Gastroesophageal sphincter (tissue), 4 donors: Measurements from ENCODE around the gene MVB12B. TPM values are rescaled to one million over a fixed set of nuclear protein-coding genes. Genes with fewer than 3 reads are reported as not detected.
A peak's percentile ranks its signal among the peaks of the same experiment; 100 is the strongest.

ENCODE experiments used
- ATAC-seq: fragments of 150-250 bp; one replicate; pipeline ENCODE4 v1.9.1; 2016; ENCODE audit warnings: mild to moderate bottlenecking, moderate library complexity
- H3K27ac ChIP-seq, 4 donors: fragments of 200-600 bp; sonication (generic) in 3 of 4; 1 replicate in 3 of 4; 2 replicates in 1 of 4; pipeline ENCODE4 v1.5.1; 2016 to 2019
- H3K27me3 ChIP-seq: fragments of 200-600 bp; sonication (generic); one replicate; pipeline ENCODE4 v1.5.1; 2019
- H3K36me3 ChIP-seq, 2 donors: fragments of 200-600 bp; sonication (generic); one replicate each; pipeline ENCODE4 v1.5.1; 2019; ENCODE audit warnings: control low read depth in 1 of 2
- H3K4me1 ChIP-seq, 3 donors: fragments of 200-600 bp; sonication (generic); 1 replicate in 2 of 3; 2 replicates in 1 of 3; pipeline ENCODE4 v1.5.1; 2016 to 2019; ENCODE audit warnings: control low read depth in 2 of 3
- H3K4me3 ChIP-seq, 2 donors: fragments of 200-600 bp; sonication (generic); one replicate each; pipeline ENCODE4 v1.5.1; 2019; ENCODE audit warnings: mild to moderate bottlenecking in 1 of 2, moderate library complexity in 1 of 2
- H3K9me3 ChIP-seq, 3 donors: fragments of 200-600 bp; sonication (generic); one replicate each; pipeline ENCODE4 v1.5.1; 2017 to 2019; ENCODE audit warnings: control low read depth in 2 of 3
- CTCF ChIP-seq, 4 experiments: fragments of 200-600 bp in 2 of 4; fragments of 450-650 bp in 2 of 4; sonication (generic) in 1 of 4; IDR thresholded peaks; one replicate each; pipeline ENCODE4 v1.5.1; 2017 to 2019; ENCODE audit warnings: antibody characterized with exemption in 4 of 4, mild to moderate bottlenecking in 2 of 4, moderate library complexity in 2 of 4
- EP300 ChIP-seq: sonication (generic); formaldehyde crosslinking; IDR thresholded peaks from one replicate; pipeline ENCODE4 v1.6.1; 2017; ENCODE audit warnings: antibody characterized with exemption, mild to moderate bottlenecking
- POLR2A ChIP-seq, 2 donors: fragments of 450-650 bp; IDR thresholded peaks; one replicate each; pipeline ENCODE4 v1.6.1; 2017; ENCODE audit warnings: antibody characterized with exemption in 2 of 2, mild to moderate bottlenecking in 2 of 2, moderate library complexity in 1 of 2
- POLR2AphosphoS5 ChIP-seq: sonication (generic); formaldehyde crosslinking; IDR thresholded peaks from one replicate; pipeline ENCODE4 v1.6.1; 2017; ENCODE audit warnings: antibody characterized with exemption
- WGBS, 2 donors: methylation state at CpG; one replicate each; pipeline ENCODE4 v1.1.5; 2018; ENCODE audit warnings: low coverage in 1 of 2; 5-methylcytosine and 5-hydroxymethylcytosine counted together
- total RNA-seq, 4 donors: library from RNA; depleted of rRNA; stranded (reverse); fragments of >200 nt; gene quantifications; one replicate each; pipeline ENCODE4 v1.1.0, GENCODE V29; 2016

The MVB12B gene
- total RNA-seq, 4 donors from 2014 or later = 12.0 to 25.2 (median 15.9) TPM

GRCh38 chr9:126499911-126500599, 173.4 kb downstream of the MVB12B start:
- Histone ChIP-seq H3K4me1 (peaks cover 0 to 33% (median 11%) of the 10 kb centered on the region in 3 donors), H3K27me3 (no peaks in the 10 kb centered on the region), H3K9me3 (no peaks in the 10 kb centered on the region), H3K4me3 (peak overlapping the region; percentile 28 to 52), H3K27ac (peak overlapping the region in 2 of 4 donors; percentile 61 to 65), H3K36me3 (peaks cover 0 to 26% of the 10 kb centered on the region in 2 donors)
- TF ChIP-seq CTCF (IDR thresholded peaks at IDR 0.05) (no peak), POLR2AphosphoS5 (no peak), POLR2A (IDR thresholded peaks at IDR 0.05) (no peak), EP300 (no peak)
- WGBS, 2 donors = 0% methylated on average over 1 of the region's 20 CpGs; no CpG with 5 or more reads in 1 of the 2 donors
- peak; percentile 1 for ATAC-seq

GRCh38 chr9:126500600-126501382, 174.2 kb downstream of the MVB12B start:
- Histone ChIP-seq H3K27ac (no peak overlapping the region), H3K9me3 (no peaks in the 10 kb centered on the region), H3K36me3 (peaks cover 0 to 33% of the 10 kb centered on the region in 2 donors), H3K4me3 (no peak overlapping the region), H3K27me3 (no peaks in the 10 kb centered on the region), H3K4me1 (peaks cover 0 to 33% (median 11%) of the 10 kb centered on the region in 3 donors)
- TF ChIP-seq POLR2AphosphoS5 = peak; percentile 18
- no peak for TF ChIP-seq EP300
- no peak for TF ChIP-seq POLR2A (IDR thresholded peaks at IDR 0.05)
- peak in 3 of 4 experiments; percentile 89 to 99 (median 94) for TF ChIP-seq CTCF (IDR thresholded peaks at IDR 0.05)
- ATAC-seq = peak; percentile 70
- 37 to 53% methylated on average over 4 to 9 of the region's 37 CpGs for WGBS, 2 donors

GRCh38 chr9:126501383-126502331, 175.0 kb downstream of the MVB12B start:
- Histone ChIP-seq H3K27me3 (no peaks in the 10 kb centered on the region), H3K9me3 (no peaks in the 10 kb centered on the region), H3K36me3 (peaks cover 0 to 33% of the 10 kb centered on the region in 2 donors), H3K4me3 (no peak overlapping the region), H3K27ac (no peak overlapping the region), H3K4me1 (peaks cover 0 to 33% (median 11%) of the 10 kb centered on the region in 3 donors)
- WGBS, 2 donors = 72 to 86% methylated on average over 1 to 2 of the region's 22 CpGs
- no peak for ATAC-seq
- TF ChIP-seq CTCF (IDR thresholded peaks at IDR 0.05) (no peak), POLR2AphosphoS5 (no peak), EP300 (no peak)

- Histone ChIP-seq H3K9me3 (no peaks in the 10 kb centered on the region), H3K4me1 (peaks cover 0 to 33% (median 11%) of the 10 kb centered on the region in 3 donors), H3K36me3 (peaks cover 0 to 33% of the 10 kb centered on the region in 2 donors), H3K4me3 (no peak overlapping the region), H3K27me3 (no peaks in the 10 kb centered on the region), H3K27ac (no peak overlapping the region)
- TF ChIP-seq POLR2A (IDR thresholded peaks at IDR 0.05) = no peak
- TF ChIP-seq POLR2AphosphoS5 = no peak
- TF ChIP-seq CTCF (IDR thresholded peaks at IDR 0.05) = no peak
- no peak for TF ChIP-seq EP300
- no peak for ATAC-seq
- WGBS, 2 donors = no CpG with 5 or more reads among the region's 34 CpGs
Measured at GRCh38 chr9:126502417-126503332, 176.0 kb downstream of the MVB12B start.
